ENCODE measurements around the gene TRAF7.

- TF ChIP-seq CTCF (IDR thresholded peaks at IDR 0.05; ENCODE audit: low read depth, low read length) (no peak), EZH2phosphoT487 (IDR thresholded peaks at IDR 0.05; ENCODE audit: low read depth) (no peak)
These were observed 25.7 kb downstream of the TRAF7 start for GRCh38 chr16:2180962-2181923.

All from OCI-LY3 (cell line).